ENCODE measurements around the gene TBRG4. TPM values are rescaled to one million over a fixed set of nuclear protein-coding genes. Genes with fewer than 3 reads are reported as not detected.
A peak's percentile ranks its signal among the peaks of the same experiment; 100 is the strongest.

Gene TBRG4
- total and polyA plus RNA-seq, 3 donors from 2014 or later: 75.7 to 82.8 (median 82.7) TPM

GRCh38 chr7:45158471-45158870 lies 47.0 kb upstream of the TBRG4 start:
- WGBS, 2 donors: 71 to 88% methylated on average over 1 of the region's 1 CpG

GRCh38 chr7:45157653-45158401 lies 46.3 kb upstream of the TBRG4 start, which contains the start of gene RAMP3:
TSS of gene RAMP3 (plus strand) at chr7:45157791. CDS start at chr7:45157829, 38 bp downstream.
- intact Hi-C loops (cut with DNase I; ENCODE audit: low total_unique reads): loop anchor here (5.0 kb wide), 1 partner anchor 99 kb away; no protein-coding TSS in a partner anchor
- Histone ChIP-seq H3K4me1 (peaks cover 3% of the 10 kb centered on the region), H3K36me3 (ENCODE audit: low read depth, missing control alignments) (no peaks in the 10 kb centered on the region), H3K9me3 (no peaks in the 10 kb centered on the region), H3K4me3 (peak within 1 kb of the TSS; percentile 42 to 60), H3K27me3 (no peaks in the 10 kb centered on the region), H3K27ac (no peak within 1 kb of the TSS)
- WGBS, 2 donors: 13 to 41% methylated on average over 4 to 34 of the region's 56 CpGs
- no peak for DNase-seq
- TF ChIP-seq CTCF (IDR thresholded peaks at IDR 0.05): no peak
- no peak for TF ChIP-seq POLR2A (IDR thresholded peaks at IDR 0.05)

More at GRCh38 chr7:45158471-45158870, 47.0 kb upstream of the TBRG4 start:
- Histone ChIP-seq H3K36me3 (ENCODE audit: low read depth, missing control alignments) (no peaks in the 10 kb centered on the region), H3K4me3 (peak overlapping the region; percentile 42 to 60), H3K9me3 (no peaks in the 10 kb centered on the region), H3K27ac (no peak overlapping the region), H3K27me3 (no peaks in the 10 kb centered on the region), H3K4me1 (peaks cover 3% of the 10 kb centered on the region)
- intact Hi-C loops (cut with DNase I; ENCODE audit: low total_unique reads): loop anchor here (5.0 kb wide), 1 partner anchor 99 kb away; no protein-coding TSS in a partner anchor
- TF ChIP-seq CTCF (IDR thresholded peaks at IDR 0.05): no peak
- no peak for TF ChIP-seq POLR2A (IDR thresholded peaks at IDR 0.05)
- no peak for DNase-seq

- Histone ChIP-seq H3K9me3 (no peaks in the 10 kb centered on the region), H3K4me1 (peaks cover 3% of the 10 kb centered on the region), H3K27ac (no peak overlapping the region), H3K4me3 (peak overlapping the region; percentile 42 to 60), H3K36me3 (ENCODE audit: low read depth, missing control alignments) (no peaks in the 10 kb centered on the region), H3K27me3 (no peaks in the 10 kb centered on the region)
- DNase-seq: no peak
- WGBS, 2 donors: 8 to 9% methylated on average over 13 to 14 of the region's 14 CpGs
- TF ChIP-seq CTCF (IDR thresholded peaks at IDR 0.05): no peak
- TF ChIP-seq POLR2A (IDR thresholded peaks at IDR 0.05): no peak
- intact Hi-C loops (cut with DNase I; ENCODE audit: low total_unique reads): loop anchor here (5.0 kb wide), 1 partner anchor 100 kb away; no protein-coding TSS in a partner anchor
These were observed 45.8 kb upstream of the TBRG4 start for GRCh38 chr7:45157286-45157652.

GRCh38 chr7:45156516-45157272 lies 45.2 kb upstream of the TBRG4 start:
- H3K27me3 ChIP-seq: no peaks in the 10 kb centered on the region
- DNase-seq: no peak
- intact Hi-C loops (cut with DNase I; ENCODE audit: low total_unique reads): loop anchor here (5.0 kb wide), 1 partner anchor 101 kb away; no protein-coding TSS in a partner anchor
- H3K4me1 ChIP-seq: peaks cover 3% of the 10 kb centered on the region
- WGBS, 2 donors: 82 to 84% methylated on average over 7 to 8 of the region's 8 CpGs
- no peaks in the 10 kb centered on the region for H3K9me3 ChIP-seq
- H3K36me3 ChIP-seq (ENCODE audit: low read depth, missing control alignments): no peaks in the 10 kb centered on the region
- no peak for TF ChIP-seq POLR2A (IDR thresholded peaks at IDR 0.05)
- TF ChIP-seq CTCF (IDR thresholded peaks at IDR 0.05): no peak
- H3K4me3 ChIP-seq: no peak overlapping the region
- no peak overlapping the region for H3K27ac ChIP-seq
